Mesenchymal stem cell (in vitro differentiated cells and primary cell): ENCODE measurements around the gene BSCL2.
A peak's percentile ranks its signal among the peaks of the same experiment; 100 is the strongest.

Experiments used
- DNase-seq: peaks from one replicate; pipeline ENCODE4 v3.0.0-alpha.2; 2013
- H2AFZ ChIP-seq: one replicate; pipeline ENCODE4 v1.6.1; 2013; ENCODE audit warnings: low read depth, mild to moderate bottlenecking, control low read depth, inconsistent platforms, low read length, moderate library complexity
- H2AK5ac ChIP-seq: 2 replicates; pipeline ENCODE4 v1.6.1; 2013; ENCODE audit warnings: low read length, moderate library complexity, mild to moderate bottlenecking, inconsistent platforms; ENCODE audit not compliant: severe bottlenecking
- H2BK120ac ChIP-seq: one replicate; pipeline ENCODE4 v1.6.1; 2013; ENCODE audit warnings: low read depth, mild to moderate bottlenecking, inconsistent platforms, low read length, moderate library complexity
- H2BK12ac ChIP-seq, 2 experiments: one replicate each; pipeline ENCODE4 v1.6.1; 2013; ENCODE audit warnings: inconsistent platforms in 2 of 2, low read length in 2 of 2, mild to moderate bottlenecking in 2 of 2, moderate library complexity in 2 of 2, control low read depth in 1 of 2
- H2BK15ac ChIP-seq: one replicate; pipeline ENCODE4 v1.6.1; 2013; ENCODE audit warnings: mild to moderate bottlenecking, low read depth, inconsistent platforms; ENCODE audit not compliant: poor library complexity, severe bottlenecking
- H2BK5ac ChIP-seq: 2 replicates; pipeline ENCODE4 v1.6.1; 2013; ENCODE audit warnings: low read depth, mild to moderate bottlenecking, low read length, control low read depth, inconsistent platforms; ENCODE audit not compliant: poor library complexity, severe bottlenecking
- H3K14ac ChIP-seq, 2 experiments: one replicate each; pipeline ENCODE4 v1.6.1; 2013; ENCODE audit warnings: inconsistent platforms in 2 of 2, low read length in 2 of 2, control low read depth in 1 of 2, mild to moderate bottlenecking in 1 of 2, moderate library complexity in 1 of 2
- H3K18ac ChIP-seq, 2 experiments: one replicate each; pipeline ENCODE4 v1.6.1; 2013; ENCODE audit warnings: inconsistent platforms in 2 of 2, low read length in 2 of 2, control low read depth in 1 of 2, low read depth in 1 of 2, mild to moderate bottlenecking in 1 of 2
- H3K23ac ChIP-seq, 2 experiments: one replicate each; pipeline ENCODE4 v1.6.1; 2013; ENCODE audit warnings: inconsistent platforms in 2 of 2, low read length in 2 of 2, mild to moderate bottlenecking in 2 of 2, moderate library complexity in 2 of 2, control low read depth in 1 of 2
- H3K27ac ChIP-seq: 2 replicates; pipeline ENCODE4 v1.5.1; 2013; ENCODE audit warnings: mild to moderate bottlenecking, moderate library complexity, low read length, control low read depth, inconsistent platforms; ENCODE audit not compliant: poor library complexity, severe bottlenecking
- H3K27me3 ChIP-seq, 2 experiments: 2 replicates each; pipeline versions ENCODE4 v1.6.1 to v1.7.0; 2013; ENCODE audit warnings: low read length in 2 of 2, mild to moderate bottlenecking in 2 of 2, moderate library complexity in 2 of 2, control low read depth in 1 of 2, inconsistent platforms in 1 of 2; ENCODE audit not compliant: control insufficient read depth in 1 of 2, insufficient read depth in 1 of 2
- H3K36me3 ChIP-seq, 2 experiments: 2 replicates each; pipeline versions ENCODE4 v1.6.1 to v1.7.0; 2013; ENCODE audit warnings: low read length in 2 of 2, control low read depth in 1 of 2, inconsistent platforms in 1 of 2, low read depth in 1 of 2, mild to moderate bottlenecking in 1 of 2; ENCODE audit not compliant: insufficient read depth in 2 of 2, control insufficient read depth in 1 of 2
- H3K4ac ChIP-seq, 2 experiments: one replicate each; pipeline ENCODE4 v1.6.1; 2013; ENCODE audit warnings: inconsistent platforms in 2 of 2, low read length in 2 of 2, mild to moderate bottlenecking in 2 of 2, moderate library complexity in 2 of 2, control low read depth in 1 of 2, low read depth in 1 of 2
- H3K4me1 ChIP-seq: 2 replicates; pipeline ENCODE4 v1.6.1; 2013; ENCODE audit warnings: low read depth, low read length, control low read depth; ENCODE audit not compliant: control insufficient read depth, insufficient read depth
- H3K4me2 ChIP-seq: 2 replicates; pipeline ENCODE4 v1.6.1; 2013; ENCODE audit warnings: low read length, mild to moderate bottlenecking, inconsistent platforms; ENCODE audit not compliant: poor library complexity, severe bottlenecking
- H3K4me3 ChIP-seq, 2 experiments: 2 replicates each; pipeline versions ENCODE4 v1.5.1 to v1.7.0; 2013; ENCODE audit warnings: low read length in 2 of 2, mild to moderate bottlenecking in 2 of 2, control low read depth in 1 of 2, low read depth in 1 of 2; ENCODE audit not compliant: insufficient read depth in 1 of 2
- H3K79me1 ChIP-seq: replicated peaks from 2 replicates; pipeline ENCODE4 v1.6.1; 2013; ENCODE audit warnings: mild to moderate bottlenecking, control low read depth, low read length, inconsistent platforms; ENCODE audit not compliant: poor library complexity, severe bottlenecking
- H3K9ac ChIP-seq: 2 replicates; pipeline ENCODE4 v1.7.0; 2013; ENCODE audit warnings: mild to moderate bottlenecking, low read length, moderate library complexity
- H3K9me3 ChIP-seq: 2 replicates; pipeline ENCODE4 v1.7.0; 2013; ENCODE audit warnings: mild to moderate bottlenecking, low read length; ENCODE audit not compliant: control insufficient read depth
- H4K8ac ChIP-seq: one replicate; pipeline ENCODE4 v1.6.1; 2013; ENCODE audit warnings: inconsistent platforms, mild to moderate bottlenecking, low read length, moderate library complexity
- H4K91ac ChIP-seq: one replicate; pipeline ENCODE4 v1.6.1; 2013; ENCODE audit warnings: mild to moderate bottlenecking, low read length, inconsistent platforms
- WGBS: methylation state at CpG from one replicate; pipeline ENCODE4 v1.1.7; 2013; ENCODE audit warnings: mixed read lengths; 5-methylcytosine and 5-hydroxymethylcytosine counted together

The BSCL2 gene

GRCh38 chr11:62716816-62717215, 9.6 kb upstream of the BSCL2 start:
- H3K9me3 ChIP-seq: no peaks in the 10 kb centered on the region
- WGBS: 98% methylated on average over 10 of the region's 11 CpGs
- no peak for DNase-seq
- no peaks in the 10 kb centered on the region for H3K27me3 ChIP-seq
- H3K79me1 ChIP-seq: peaks cover 13% of the 10 kb centered on the region
- H2BK15ac ChIP-seq: no peak overlapping the region
- peak overlapping the region; percentile 10 for H3K9ac ChIP-seq
- no peak overlapping the region for H3K4me2 ChIP-seq
- H2AK5ac ChIP-seq: no peak overlapping the region
- no peak overlapping the region for H3K4ac ChIP-seq
- no peak overlapping the region for H2BK5ac ChIP-seq
- peaks cover 11% of the 10 kb centered on the region for H3K4me1 ChIP-seq
- H2BK120ac ChIP-seq: no peak overlapping the region
- H3K23ac ChIP-seq: no peak overlapping the region
- no peak overlapping the region for H4K91ac ChIP-seq
- peaks cover 58 to 95% of the 10 kb centered on the region in 2 experiments for H3K36me3 ChIP-seq
- H3K18ac ChIP-seq: no peak overlapping the region
- no peak overlapping the region for H3K14ac ChIP-seq
- H4K8ac ChIP-seq: no peak overlapping the region
- no peak overlapping the region for H3K27ac ChIP-seq
- no peak overlapping the region for H3K4me3 ChIP-seq
- no peak overlapping the region for H2AFZ ChIP-seq
- H2BK12ac ChIP-seq: no peak overlapping the region

DNA sequence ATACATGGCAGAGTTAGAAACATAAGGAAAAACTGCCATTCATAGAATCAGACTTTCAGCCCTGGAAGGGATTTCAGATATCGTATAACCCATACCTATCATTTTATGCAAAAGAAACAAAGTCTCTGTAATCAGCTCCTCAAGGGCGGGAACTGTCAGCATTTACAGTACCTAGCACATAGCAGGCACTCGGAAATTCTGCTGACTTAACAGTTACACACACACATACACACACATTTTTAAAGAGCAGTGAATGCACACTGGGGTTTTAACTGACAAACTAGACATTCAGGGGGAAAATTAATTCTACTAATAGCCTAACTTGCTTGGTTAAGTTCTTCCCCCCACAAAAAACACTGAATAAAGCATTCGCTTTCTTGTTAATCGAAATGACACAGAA, 9.0 kb upstream of the BSCL2 start:
- H3K9me3 ChIP-seq: no peaks in the 10 kb centered on the region

GRCh38 chr11:62715150-62716130, 8.2 kb upstream of the BSCL2 start:
- Histone ChIP-seq H2BK12ac (no peak overlapping the region), H3K14ac (no peak overlapping the region), H3K4me2 (no peak overlapping the region), H3K4me1 (peaks cover 11% of the 10 kb centered on the region), H2BK5ac (no peak overlapping the region), H3K79me1 (peaks cover 13% of the 10 kb centered on the region), H3K23ac (no peak overlapping the region), H2AFZ (no peak overlapping the region), H3K18ac (no peak overlapping the region), H2AK5ac (peak overlapping the region; percentile 28), H2BK120ac (no peak overlapping the region), H3K4me3 (no peak overlapping the region), H3K27ac (no peak overlapping the region), H3K27me3 (no peaks in the 10 kb centered on the region), H4K91ac (no peak overlapping the region), H3K9me3 (no peaks in the 10 kb centered on the region), H4K8ac (no peak overlapping the region), H3K9ac (no peak overlapping the region), H3K4ac (no peak overlapping the region), H2BK15ac (no peak overlapping the region), H3K36me3 (peaks cover 64 to 92% of the 10 kb centered on the region in 2 experiments)
- WGBS: 99% methylated on average over 21 of the region's 24 CpGs
- DNase-seq: no peak

More for the DNA sequence above, 9.0 kb upstream of the BSCL2 start:
- Histone ChIP-seq H3K4ac (no peak overlapping the region), H2AK5ac (no peak overlapping the region), H2BK120ac (no peak overlapping the region), H3K14ac (no peak overlapping the region), H3K4me2 (no peak overlapping the region), H3K18ac (no peak overlapping the region), H3K9ac (no peak overlapping the region), H4K91ac (no peak overlapping the region), H2AFZ (no peak overlapping the region), H2BK12ac (no peak overlapping the region), H3K27ac (no peak overlapping the region), H3K79me1 (peaks cover 13% of the 10 kb centered on the region), H2BK15ac (no peak overlapping the region), H2BK5ac (no peak overlapping the region), H3K23ac (no peak overlapping the region), H3K4me1 (peaks cover 11% of the 10 kb centered on the region), H4K8ac (no peak overlapping the region), H3K36me3 (peaks cover 58 to 94% of the 10 kb centered on the region in 2 experiments), H3K27me3 (no peaks in the 10 kb centered on the region), H3K4me3 (no peak overlapping the region)
- WGBS: 93% methylated on average over 5 of the region's 5 CpGs
- DNase-seq: no peak

DNA sequence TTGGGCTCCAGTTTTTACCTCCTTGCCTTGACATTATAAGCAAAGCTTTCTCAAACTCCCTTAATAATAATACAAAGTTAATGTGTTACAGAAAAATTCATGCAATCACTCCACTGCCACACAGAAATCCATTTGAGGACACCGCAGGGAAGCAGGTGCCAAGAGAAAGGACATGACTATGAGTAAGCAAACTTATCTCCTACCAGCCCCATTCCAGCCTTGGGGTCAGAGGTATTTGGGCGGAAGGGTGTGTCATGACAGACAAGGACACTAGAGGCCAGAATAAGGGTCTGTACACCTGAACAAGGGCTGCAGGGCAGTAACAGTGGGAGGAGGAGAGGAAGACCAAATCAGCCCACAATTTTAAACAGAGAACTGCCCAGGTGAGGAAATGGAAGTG, 6.1 kb upstream of the BSCL2 start:
- Histone ChIP-seq H3K18ac (no peak overlapping the region), H2BK120ac (no peak overlapping the region), H4K8ac (no peak overlapping the region), H2AK5ac (no peak overlapping the region), H3K4me3 (no peak overlapping the region), H4K91ac (no peak overlapping the region), H3K36me3 (peaks cover 55 to 78% of the 10 kb centered on the region in 2 experiments), H2BK5ac (no peak overlapping the region), H3K27ac (peak overlapping the region; percentile 76), H3K4me1 (peaks cover 24% of the 10 kb centered on the region), H3K79me1 (peaks cover 14% of the 10 kb centered on the region), H2BK15ac (no peak overlapping the region), H3K9me3 (no peaks in the 10 kb centered on the region), H3K14ac (no peak overlapping the region), H3K4ac (no peak overlapping the region), H3K4me2 (peak overlapping the region; percentile 36), H2BK12ac (no peak overlapping the region), H3K9ac (peak overlapping the region; percentile 33), H2AFZ (no peak overlapping the region), H3K23ac (no peak overlapping the region), H3K27me3 (no peaks in the 10 kb centered on the region)
- DNase-seq: no peak
- whole genome bisulfite sequencing: 100% methylated on average over 1 of the region's 2 CpGs
